GM11168 (cell line): Measurements from ENCODE around the gene DPM2.

ENCODE experiments used
- in situ Hi-C: fragments of 300-500 bp; cut with MboI; formaldehyde crosslinking; loops from one replicate; pipeline ENCODE4 v1.12.0; 2022; ENCODE audit warnings: low sequenced_read_pairs; ENCODE audit not compliant: unreplicated experiment

The DPM2 gene

DNA sequence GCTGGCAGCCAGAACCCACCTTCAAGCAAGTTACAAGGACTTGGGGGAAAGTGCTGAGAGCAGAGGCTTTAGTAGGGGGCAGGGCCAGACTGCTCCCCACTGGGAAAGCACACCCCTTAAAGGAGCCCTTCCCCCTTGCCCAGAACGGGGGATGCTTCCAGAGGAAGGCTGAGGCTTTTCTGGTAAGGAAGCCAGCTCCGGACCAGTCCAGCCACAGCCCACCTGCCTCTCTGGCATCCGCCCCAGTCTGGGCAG is 4.2 kb upstream of the DPM2 start:
- in situ Hi-C loops, result loop anchor here (5.0 kb wide), 1 partner anchor 90 kb away; no protein-coding TSS in a partner anchor

DNA sequence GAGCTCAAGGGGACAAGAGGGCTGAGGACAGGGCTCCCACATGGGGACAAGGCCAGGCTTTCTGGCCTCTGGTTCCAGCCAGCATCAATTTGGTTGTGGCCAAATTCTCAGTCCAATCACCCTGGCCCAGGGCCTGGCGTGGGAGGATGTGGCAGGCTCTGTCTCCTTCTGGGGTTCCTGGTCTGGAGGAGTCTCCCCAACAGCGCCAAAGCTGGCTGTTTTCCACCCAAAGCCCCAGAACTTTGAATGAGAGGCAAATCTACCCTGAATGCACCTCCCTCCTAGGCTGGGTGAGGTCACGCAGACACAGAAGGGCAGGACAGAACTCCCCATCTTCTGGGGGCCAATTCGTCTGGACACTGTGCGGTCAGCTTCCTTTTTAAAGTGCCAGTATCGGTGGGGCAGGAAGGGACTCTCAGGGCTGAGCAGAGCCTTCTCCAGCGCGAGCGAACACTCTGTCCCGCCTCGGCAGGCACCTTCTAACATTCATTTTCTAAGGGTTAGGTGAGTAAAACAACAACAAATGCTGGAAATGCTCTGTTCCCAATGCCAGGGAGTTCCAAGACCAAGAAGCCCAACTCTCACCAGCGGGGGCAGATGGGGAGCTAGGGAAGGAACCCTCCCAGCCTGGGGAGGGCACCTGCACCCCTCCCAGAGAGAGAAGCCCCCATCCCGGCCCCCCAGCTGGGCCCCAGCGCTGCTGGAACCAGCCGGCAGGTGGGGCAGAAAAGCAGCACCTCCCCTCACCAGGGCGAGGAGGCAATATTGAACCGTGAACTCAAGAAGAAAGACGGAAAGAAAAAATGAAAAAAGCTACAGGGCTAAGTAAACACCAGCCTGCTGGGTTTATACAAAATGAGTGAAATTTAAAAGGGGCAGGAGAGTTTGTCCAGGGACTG is 3.7 kb upstream of the DPM2 start:
- in situ Hi-C loops, result loop anchor here (5.0 kb wide), 1 partner anchor 91 kb away; no protein-coding TSS in a partner anchor

DNA sequence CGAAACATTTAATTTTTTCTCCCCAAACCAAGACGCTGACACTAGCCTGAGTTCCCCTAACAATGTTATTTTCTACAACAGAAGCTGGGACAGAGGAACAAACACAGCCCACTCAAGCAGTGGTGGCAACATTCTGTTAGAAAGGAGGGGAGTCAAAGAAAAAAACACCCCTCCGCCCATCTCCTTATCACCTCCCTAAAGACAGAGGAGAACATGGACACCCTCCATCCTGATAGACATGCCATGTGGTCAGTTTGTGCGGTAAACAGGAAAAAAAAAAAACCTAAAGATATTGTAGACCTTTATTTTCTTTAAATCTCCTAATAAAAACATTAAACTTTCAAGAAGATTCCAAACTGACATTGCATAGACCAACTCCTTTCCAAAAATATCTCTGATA is 2.9 kb upstream of the DPM2 start:
- in situ Hi-C loops, result loop anchor here (5.0 kb wide), 1 partner anchor 92 kb away; no protein-coding TSS in a partner anchor

DNA sequence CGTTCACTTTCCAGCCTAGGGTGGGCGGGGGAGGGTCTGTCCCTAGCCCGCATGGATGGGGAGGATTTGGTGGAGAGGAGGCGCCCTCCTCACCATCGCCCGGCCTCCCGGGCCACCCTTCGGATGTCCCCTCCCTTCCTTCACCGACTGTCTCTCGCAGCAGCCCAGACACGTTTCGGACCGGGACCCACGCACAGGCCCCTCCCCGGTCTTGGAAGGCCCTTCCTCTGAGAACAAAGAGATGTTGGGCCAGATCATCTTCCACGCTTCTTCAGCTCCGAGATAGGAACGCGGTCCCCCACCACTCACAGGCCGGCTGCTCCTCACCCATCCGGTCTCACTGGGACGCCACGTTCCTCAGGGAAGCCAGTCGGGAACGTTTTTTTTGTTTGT is 640 bp upstream of the DPM2 start:
- in situ Hi-C loops, result no loop called here

DNA sequence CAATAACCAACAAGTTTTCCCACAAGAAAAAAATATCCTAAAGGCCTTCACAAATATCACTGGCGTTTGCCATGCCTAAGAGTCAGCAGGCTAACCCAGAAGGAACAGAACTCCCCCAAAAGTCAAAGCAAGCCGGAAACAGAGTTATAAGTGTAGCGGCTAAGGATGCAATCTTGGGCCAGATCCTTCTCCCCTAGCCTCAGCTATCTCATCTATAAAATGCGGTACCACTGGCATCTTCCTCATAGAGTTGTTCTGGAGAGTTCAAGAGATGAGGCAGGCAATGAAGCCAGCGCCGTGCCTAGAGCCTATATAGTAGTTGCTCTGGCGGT is 632 bp downstream of the DPM2 start:
- in situ Hi-C loops, result no loop called here

DNA sequence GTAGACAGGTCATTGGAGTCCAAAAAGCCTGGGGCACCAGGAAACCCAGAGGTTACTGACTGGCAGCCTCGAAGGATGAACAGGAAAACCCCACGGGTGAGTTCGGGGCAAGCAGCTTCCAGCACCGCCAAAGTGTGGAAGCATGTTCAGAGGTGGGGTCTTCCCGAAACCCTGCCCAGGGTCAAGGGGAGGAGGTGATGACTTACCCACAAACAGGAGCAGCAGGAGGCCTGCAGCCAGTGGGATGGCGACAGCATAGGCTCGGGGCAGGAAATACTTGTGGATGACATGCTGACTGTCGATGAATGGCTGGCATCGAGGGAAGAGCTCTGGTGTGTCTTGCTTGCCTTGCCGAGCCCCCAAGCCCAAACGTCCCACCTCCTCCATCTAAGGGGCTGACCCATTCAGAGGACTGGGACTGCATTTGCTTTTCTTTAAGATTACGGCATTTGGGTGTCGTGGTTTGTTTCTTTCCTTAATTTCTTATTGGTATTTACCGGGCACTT is 1.3 kb downstream of the DPM2 start:
- in situ Hi-C loops, result no loop called here

DNA sequence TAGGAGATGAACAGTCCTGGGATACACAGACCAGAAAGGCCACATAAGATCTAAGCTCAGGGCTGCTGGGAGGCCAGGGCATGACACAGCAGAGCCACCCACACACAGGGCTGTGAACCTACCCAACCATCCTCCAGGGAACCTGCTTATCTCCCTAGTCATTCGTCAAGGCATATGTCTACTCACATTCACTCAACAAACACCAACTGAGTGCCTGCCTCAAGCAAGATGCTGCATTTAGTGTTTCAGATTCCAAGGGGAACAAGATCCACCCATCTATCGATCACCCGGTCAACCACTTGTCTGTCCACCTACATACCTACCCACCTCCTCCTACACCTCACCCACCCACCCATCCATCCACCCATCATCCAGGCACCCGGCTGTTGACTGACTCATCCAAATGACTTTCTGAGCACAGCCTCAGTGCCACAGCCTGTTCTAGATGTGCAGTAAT is 1.9 kb downstream of the DPM2 start:
- in situ Hi-C loops, result no loop called here

DNA sequence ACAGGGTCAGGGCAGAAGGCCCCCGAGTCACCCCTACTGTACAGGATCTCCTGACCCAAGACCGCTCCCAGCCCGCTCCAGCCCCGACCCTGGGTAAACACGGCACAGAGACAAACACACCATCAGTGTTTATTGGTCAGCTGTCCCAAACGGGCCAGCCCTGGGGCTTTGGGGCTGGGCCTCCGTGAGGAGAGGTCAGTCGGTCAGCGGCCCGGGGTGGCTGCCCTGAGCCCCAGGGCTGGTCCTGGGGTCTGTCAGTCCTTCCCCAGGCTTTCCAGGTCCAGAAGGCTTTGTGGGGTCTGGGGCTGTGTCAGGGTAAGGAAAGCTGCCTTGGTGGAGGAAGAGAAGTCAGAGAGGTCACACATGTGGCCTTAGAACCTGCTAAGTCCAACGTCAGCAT is 2.7 kb downstream of the DPM2 start:
- in situ Hi-C loops, result no loop called here

DNA sequence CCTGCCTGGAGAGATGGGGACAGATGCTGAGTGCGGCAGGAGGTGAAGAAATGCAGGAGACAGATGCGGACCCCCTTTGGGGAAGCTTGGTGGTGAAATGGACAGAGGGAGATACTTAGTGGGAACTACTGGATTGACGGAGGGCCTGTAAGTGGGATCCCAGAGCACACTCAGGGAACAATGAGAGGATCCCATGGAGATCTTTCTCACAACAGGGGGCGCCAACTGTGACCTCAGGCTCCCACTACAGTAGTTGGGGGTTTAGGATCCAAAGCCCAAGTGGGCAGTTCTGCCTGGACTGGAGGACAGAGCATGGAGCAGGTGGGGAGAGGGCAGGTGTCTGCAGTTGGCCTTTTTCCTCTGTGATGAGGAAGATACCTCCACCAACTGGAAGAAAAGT is 3.4 kb downstream of the DPM2 start:
- in situ Hi-C loops, result no loop called here

DNA sequence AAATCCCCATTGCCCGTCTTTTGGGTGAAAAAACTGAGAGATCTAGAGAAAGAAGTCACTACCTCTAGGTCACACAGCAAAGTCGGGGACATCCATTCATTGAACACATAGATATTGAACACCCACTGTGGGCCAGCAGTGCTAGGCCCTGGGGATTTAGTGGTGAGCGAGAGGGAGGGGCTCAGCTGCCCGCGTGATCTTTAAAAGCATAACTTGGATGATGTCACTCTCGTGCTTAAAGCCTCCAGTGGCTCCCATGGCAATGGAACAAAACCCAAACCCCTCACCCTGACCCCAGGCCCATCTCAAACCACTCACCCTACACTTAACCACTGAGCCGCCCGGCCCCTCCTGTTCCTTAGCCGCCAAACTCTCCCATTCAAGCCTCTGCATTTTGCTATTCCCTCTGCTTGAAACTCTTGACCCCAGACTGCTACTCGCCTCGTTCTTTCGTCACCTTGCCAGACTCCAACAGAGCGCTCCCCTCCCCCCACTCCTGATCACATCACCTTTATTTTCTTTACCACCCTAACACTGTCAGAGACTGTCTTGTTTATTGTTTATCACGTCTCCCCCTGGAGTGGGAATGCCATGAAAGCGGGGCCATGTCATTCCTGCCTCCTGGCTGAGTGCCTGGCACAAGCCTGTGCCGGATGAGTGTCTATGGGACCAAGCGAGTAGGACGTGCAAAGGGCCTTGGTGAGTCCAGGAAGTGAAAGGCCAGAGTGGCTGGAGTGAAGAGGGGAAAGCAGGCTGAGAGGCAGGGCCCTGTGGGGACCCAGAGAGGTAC is 6.4 kb downstream of the DPM2 start:
- in situ Hi-C loops, result no loop called here

DNA sequence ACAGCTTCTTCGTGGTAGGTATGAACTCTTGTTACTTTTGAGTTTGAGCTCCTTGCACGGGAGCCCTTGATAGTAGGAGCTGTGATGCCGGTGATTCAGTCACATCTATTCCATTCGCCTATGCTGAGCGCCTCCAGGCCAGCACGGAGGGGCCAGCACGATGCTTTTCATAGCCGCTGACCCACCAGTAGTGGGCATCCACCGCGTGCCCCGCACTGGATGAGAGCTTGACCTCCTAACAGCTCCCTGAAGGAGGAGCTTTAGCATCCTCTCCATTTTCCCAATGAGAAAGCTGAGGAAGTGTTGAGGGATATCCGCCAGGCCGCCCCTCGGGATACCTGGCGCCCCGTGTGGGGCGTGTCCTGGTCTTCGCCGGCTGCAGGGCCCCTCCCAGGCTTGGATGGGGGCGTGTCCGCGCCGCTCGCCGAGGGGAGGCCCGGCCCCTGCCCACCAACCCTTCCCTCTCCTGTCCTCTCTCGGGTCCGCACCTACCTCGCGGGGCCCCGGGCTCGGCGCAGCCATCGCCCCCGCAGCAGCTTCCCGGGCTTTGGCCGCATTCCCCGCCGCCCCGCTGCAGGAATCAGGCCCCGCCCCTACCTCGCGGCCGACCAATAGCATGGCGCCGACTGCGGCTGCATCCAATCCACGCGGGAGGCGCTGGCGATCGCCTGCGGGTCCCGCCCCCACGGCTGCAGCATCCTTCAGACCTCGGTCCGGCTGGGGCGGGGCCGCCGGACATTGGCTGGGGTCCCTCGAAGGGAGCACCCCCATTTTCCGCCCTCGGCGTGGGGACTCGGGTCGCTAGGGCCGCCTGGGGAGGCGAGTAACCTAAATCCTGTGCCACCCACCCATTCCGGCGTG is 7.2 kb downstream of the DPM2 start, which contains the start of gene PIP5KL1:
TSS of gene PIP5KL1 (minus strand) at position 547 of the 861 bp plus-strand sequence. CDS start at position 522, 25 bp downstream.
- in situ Hi-C loops, result no loop called here

DNA sequence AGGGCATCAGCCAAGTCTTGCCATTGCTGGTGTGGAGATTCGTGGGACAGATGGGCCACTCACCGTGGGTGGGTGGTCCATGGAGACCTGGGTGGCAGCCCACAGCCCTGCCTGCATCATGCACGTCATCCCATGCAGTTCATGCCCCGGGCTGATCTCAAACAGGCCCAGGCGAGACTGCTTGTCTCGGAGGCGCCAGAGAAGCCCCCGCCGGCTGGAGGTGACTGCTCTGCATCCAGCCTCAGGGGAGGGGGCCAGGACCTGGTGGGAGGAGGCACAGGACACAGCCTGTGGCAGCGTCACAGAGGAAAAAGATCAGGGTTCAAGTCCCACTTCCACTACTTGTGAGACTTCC is 8.1 kb downstream of the DPM2 start:
- in situ Hi-C loops, result loop anchor here (5.0 kb wide), 1 partner anchor 142 kb away; the partner anchor contains the start of gene CDK9

DNA sequence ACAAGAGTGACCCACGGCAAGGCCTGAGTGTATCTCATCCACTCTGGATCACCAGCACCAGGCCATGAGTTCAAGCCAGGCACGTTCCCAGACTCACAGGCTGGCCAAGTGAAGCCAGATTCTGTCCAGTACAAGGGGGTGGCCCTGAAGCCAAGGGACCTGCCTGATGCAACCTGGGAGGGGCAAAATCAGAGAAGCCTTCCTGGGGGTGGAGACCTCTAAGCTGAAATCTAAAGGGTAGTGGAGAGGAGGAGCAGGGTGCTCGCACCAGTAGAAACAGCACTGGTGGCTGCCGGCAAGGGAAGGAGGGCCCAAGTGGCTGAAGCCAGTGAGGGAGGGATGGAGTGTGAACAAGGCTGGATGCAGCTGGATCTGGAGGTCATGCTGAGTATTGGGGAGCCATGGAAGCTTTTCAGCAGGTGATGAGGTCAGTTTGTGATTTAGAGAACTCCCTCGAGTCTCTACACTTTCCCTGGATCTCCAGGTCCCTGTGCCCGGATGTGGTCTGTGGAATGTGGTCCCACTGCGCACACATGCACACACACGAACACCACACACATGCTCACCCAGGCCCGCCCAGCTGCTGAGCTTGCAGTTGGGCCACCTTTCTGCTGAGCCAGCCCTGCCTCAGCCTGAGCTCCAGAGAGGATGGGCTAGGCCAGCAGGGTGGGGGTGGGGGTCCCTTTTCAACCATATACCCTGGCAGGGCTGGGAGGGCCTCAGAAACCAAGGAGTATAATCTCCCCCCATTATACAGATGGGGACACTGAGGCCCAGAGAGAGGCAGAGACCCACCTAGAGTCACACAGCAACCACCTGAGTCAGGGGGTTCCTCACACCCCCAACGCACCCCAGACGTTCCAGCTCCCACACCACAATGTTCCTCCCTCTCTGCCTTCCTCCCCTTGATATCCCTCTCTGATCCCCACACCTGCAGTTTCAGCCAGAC is 8.7 kb downstream of the DPM2 start:
- in situ Hi-C loops, result loop anchor here (5.0 kb wide), 1 partner anchor 142 kb away; the partner anchor contains the start of gene CDK9

DNA sequence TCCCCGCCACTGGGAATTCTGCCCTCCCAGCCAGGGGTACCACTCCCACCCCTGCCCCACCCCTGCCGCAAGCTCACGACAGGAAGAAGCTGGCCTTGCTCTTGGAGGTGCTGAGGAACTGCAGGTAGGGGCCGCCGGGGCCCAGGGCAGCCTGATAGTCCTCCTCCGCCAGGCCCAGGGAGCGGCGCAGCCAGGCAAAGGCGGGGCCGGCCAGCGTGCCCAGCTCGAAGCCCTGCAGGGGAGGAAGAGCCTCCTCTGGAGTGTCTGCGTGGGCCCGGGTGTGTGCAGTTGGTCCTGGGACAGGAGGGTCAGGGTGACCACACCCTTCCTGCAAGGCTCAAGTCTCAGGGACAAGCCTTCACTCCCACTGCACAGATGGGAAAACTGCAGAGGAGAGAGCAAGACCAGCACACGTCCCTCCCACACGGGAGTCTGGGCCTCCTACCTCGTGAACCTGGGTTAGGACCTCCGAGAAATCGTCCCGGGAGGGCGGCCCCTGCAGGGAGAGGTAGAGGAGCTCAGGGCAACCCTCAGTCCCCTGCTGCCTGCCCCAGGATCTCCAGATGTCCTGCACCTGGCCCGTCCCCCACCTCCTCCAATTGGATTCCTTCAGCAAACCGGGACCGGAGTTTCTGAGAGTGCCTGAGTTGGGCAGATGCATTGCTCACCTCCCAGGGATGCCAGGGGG is 9.5 kb downstream of the DPM2 start:
- in situ Hi-C loops, result loop anchor here (5.0 kb wide), 1 partner anchor 141 kb away; the partner anchor contains the start of gene CDK9

DNA sequence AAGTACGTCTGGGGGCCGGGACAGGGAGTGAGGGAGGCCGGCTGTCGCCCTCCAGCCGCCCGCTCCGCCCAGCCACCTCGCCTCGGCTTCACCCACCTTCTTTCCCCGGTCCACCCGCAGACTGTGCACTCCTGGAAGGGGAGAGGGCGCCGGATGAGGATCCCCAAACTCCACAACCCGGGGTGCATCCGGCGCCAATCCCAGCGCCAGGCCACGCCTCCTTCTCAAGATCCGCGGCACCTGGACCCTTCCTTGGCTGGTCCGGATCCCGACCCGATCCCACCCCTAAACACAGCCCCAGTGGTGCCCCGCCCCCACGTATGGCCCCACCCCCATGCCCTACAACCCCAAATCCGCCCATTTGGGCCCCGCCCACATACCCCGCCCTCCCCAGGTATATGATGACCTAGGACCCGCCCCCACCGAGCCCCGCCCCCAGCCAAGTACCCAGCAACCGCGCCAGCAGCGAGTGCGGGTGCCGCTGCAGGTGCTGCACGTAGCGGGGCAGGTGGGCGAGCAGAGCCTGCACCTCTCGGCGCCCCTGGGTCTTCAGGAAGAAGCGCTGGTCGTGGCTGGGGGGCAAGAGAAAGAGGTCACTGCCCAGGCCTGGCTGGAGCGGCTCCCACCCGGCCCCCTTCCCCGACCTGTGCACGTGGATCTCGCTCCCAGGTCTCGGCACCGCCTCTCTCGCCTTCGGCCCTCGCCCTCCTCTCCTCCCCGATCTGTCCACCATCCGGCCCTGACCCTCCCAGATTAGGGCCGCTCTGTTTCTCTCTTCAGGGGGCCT is 10.3 kb downstream of the DPM2 start:
- in situ Hi-C loops, result loop anchor here (5.0 kb wide), 1 partner anchor 140 kb away; the partner anchor contains the start of gene CDK9

DNA sequence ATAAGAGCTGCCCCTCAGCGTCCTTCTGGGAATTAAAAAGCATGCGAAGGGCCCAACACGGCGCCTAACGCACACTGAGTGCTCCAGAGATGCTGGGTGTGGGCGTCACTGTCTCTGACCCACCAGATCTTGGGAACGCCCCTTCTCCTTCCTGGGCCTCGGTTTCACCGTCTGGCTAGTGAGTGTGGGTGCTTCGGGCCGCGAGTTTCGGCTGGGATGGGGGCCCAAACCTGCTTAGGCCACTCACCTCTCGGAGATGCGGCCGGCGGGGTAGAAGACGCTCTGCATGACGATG is 10.8 kb downstream of the DPM2 start:
- in situ Hi-C loops, result loop anchor here (5.0 kb wide), 1 partner anchor 140 kb away; the partner anchor contains the start of gene CDK9

DNA sequence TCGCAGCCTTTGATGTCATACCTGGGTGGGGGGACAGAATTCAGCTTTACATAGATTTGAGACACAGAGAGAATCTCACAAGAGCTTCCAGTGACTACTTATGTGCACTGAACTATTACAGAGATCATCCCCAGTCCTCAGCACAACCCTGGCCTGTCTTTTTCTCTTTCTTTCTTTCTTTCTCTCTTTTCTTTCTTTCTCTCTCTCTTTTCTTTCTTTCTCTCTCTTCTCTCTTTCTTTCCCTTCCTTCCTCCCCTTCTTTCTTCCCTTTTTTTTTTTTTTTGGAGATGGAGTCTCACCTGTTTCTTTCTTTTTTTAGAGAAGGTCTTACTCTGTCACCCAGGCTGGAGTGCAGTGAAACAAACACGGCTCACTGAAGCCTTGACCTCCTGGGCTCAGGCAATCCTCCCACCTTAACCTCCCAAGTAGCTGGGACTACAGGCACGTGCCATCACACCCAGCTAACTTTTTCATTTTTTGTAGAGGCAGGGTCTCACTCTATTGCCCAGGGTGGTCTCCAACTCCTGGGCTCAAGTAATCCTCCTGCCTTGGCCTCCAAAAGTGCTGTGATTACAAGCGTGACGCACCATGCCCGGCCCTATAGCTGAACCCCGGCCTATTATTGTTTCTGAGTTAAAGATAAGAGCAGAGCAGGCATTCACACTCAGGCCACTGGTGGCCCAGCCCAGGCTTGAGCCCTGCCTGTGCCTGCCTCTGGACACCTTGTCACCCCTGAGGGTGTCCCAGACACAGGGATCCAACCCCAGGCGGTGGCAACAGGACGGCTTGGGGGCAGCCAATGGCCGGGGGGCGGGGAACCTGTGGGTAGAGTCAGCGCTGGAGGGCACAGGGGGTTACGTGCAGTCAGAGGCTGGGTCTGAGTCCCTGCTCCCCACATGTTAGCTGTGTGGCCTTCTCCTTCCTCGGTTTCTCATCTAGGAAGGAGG is 11.4 kb downstream of the DPM2 start:
- in situ Hi-C loops, result loop anchor here (5.0 kb wide), 1 partner anchor 139 kb away; the partner anchor contains the start of gene CDK9
